OCI-LY7 (cell line): Measurements from ENCODE around the gene SOX9. TPM values are rescaled to one million over a fixed set of nuclear protein-coding genes. Genes with fewer than 3 reads are reported as not detected.

Source experiments
- BruUV-seq: library from RNA; stranded (reverse); fragments of 400-500 nt; replicated peaks from 2 replicates; lab custom pipeline; 2021; lab: Mats Ljungman, UMichigan
- CTCF ChIA-PET: fragments of 300-600 bp; sonication (Branson Sonifier 250); formaldehyde crosslinking; loops from one replicate; lab custom pipeline; 2022; ENCODE audit warnings: antibody characterized with exemption; ENCODE audit not compliant: unreplicated experiment; lab: Charles Lee
- POLR2A ChIA-PET: fragments of 300-600 bp; sonication (Branson Sonifier 250); formaldehyde crosslinking; loops from one replicate; lab custom pipeline; 2022; ENCODE audit warnings: antibody characterized with exemption; lab: Charles Lee
- DNase-seq: peaks from one replicate; pipeline ENCODE4 v3.0.0-alpha.2; 2015; ENCODE audit warnings: low spot score
- H2AFZ ChIP-seq: fragments of 200-600 bp; sonication (generic), shearing (Covaris generic); 2 replicates; pipeline ENCODE4 v1.6.1; 2014; ENCODE audit warnings: mild to moderate bottlenecking, antibody characterized with exemption, low read length, moderate library complexity
- H3K27ac ChIP-seq: fragments of 200-600 bp; sonication (generic); 2 replicates; pipeline ENCODE4 v1.5.1; 2014; ENCODE audit warnings: mixed run types, low read depth, mild to moderate bottlenecking, moderate library complexity, low read length, inconsistent platforms; ENCODE audit not compliant: poor library complexity, severe bottlenecking
- H3K36me3 ChIP-seq: fragments of 200-600 bp; sonication (generic); 2 replicates; pipeline ENCODE4 v1.6.1; 2014; ENCODE audit warnings: mild to moderate bottlenecking, antibody characterized with exemption, low read length, moderate library complexity, mixed read lengths; ENCODE audit not compliant: insufficient read depth
- H3K4me1 ChIP-seq: fragments of 200-600 bp; sonication (generic); 2 replicates; pipeline ENCODE4 v1.5.1; 2014; ENCODE audit warnings: mild to moderate bottlenecking, low read length; ENCODE audit not compliant: insufficient read depth, poor library complexity, severe bottlenecking
- H3K4me2 ChIP-seq: fragments of 200-600 bp; sonication (generic); 2 replicates; pipeline ENCODE4 v1.6.1; 2014; ENCODE audit warnings: mild to moderate bottlenecking, low read length
- H3K4me3 ChIP-seq: fragments of 200-600 bp; sonication (generic); 2 replicates; pipeline ENCODE4 v1.5.1; 2014; ENCODE audit warnings: mild to moderate bottlenecking, low read depth, low read length; ENCODE audit not compliant: poor library complexity, severe bottlenecking
- H3K79me2 ChIP-seq: fragments of 200-600 bp; sonication (generic); 2 replicates; pipeline ENCODE4 v1.6.1; 2016; ENCODE audit warnings: low read depth, mild to moderate bottlenecking, low read length, moderate library complexity, mixed read lengths; ENCODE audit not compliant: insufficient read depth
- H3K9me2 ChIP-seq: fragments of 200-600 bp; sonication (generic); 2 replicates; pipeline ENCODE4 v1.6.1; 2016; ENCODE audit warnings: mild to moderate bottlenecking, low read length, mixed read lengths; ENCODE audit not compliant: insufficient read depth
- H3K9me3 ChIP-seq: fragments of 200-600 bp; sonication (generic); 2 replicates; pipeline ENCODE4 v1.6.1; 2014; ENCODE audit warnings: mild to moderate bottlenecking, mixed run types, low read length, mixed read lengths
- H4K20me1 ChIP-seq: fragments of 200-600 bp; sonication (generic); 2 replicates; pipeline ENCODE4 v1.6.1; 2014; ENCODE audit warnings: mild to moderate bottlenecking, antibody characterized with exemption, low read length, moderate library complexity, mixed read lengths; ENCODE audit not compliant: insufficient read depth
- EZH2phosphoT487 ChIP-seq: fragments of 200-600 bp; sonication (generic); IDR thresholded peaks from 2 replicates; pipeline ENCODE4 v1.6.1; 2018; ENCODE audit warnings: low read depth, borderline replicate concordance, mild to moderate bottlenecking, mixed run types, antibody characterized with exemption, low read length, moderate library complexity, mixed read lengths
- intact Hi-C: fragments of 100-400 bp; cut with micrococcal nuclease; formaldehyde crosslinking; loops from one replicate; pipeline ENCODE4 v1.10.0; 2022; ENCODE audit not compliant: unreplicated experiment
- total RNA-seq, 2 experiments: library from RNA; depleted of rRNA in 1 of 2; stranded (reverse); fragments of >200 nt in 1 of 2; shearing (Covaris generic) in 1 of 2; gene quantifications; 2 replicates each; pipeline ENCODE4 v1.2.3, GENCODE V29; 2014 to 2022
- TF ChIP-seq, protein P1 (sequence below): fragments of 200-600 bp; sonication (generic); conservative IDR thresholded peaks from 2 replicates; pipeline ENCODE4 v1.5.1; 2014; ENCODE audit warnings: mild to moderate bottlenecking, antibody characterized with exemption, low read length, moderate library complexity, mixed read lengths

SOX9 gene
- total RNA-seq, 2 experiments from 2014 or later, result not detected

DNA sequence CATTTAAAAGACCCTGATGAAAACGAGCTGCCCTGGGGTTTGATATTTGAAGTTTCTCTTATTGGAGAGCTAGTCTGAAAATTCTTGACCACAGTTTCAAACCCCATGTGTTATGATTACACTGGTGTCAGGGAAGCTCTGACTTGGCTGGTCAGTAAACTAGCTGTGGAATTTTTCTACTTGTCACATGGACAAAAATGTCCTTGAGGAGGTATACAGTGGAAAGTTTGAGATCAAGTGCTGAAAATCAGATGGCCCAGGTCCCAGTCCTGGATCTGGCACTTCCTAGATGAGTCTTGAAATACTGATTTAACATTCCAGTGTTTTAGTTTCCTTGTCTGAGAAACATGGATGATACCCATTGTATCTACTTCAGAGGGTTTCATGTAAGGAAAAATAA lies 30.7 kb upstream of the SOX9 start:
- H3K27ac ChIP-seq, result no peak overlapping the region
- ChIA-PET CTCF (no interaction called here), POLR2A (no interaction called here)
- H4K20me1 ChIP-seq, result no peaks in the 10 kb centered on the region
- no peak for DNase-seq
- no peaks in the 10 kb centered on the region for H3K36me3 ChIP-seq
- H3K4me2 ChIP-seq, result no peak overlapping the region
- H2AFZ ChIP-seq, result no peak overlapping the region
- no TSS peak for BruUV-seq
- no peaks in the 10 kb centered on the region for H3K9me2 ChIP-seq
- no peaks in the 10 kb centered on the region for H3K9me3 ChIP-seq
- intact Hi-C loops, result no loop called here
- H3K79me2 ChIP-seq, result no peaks in the 10 kb centered on the region
- no peaks in the 10 kb centered on the region for H3K4me1 ChIP-seq
- TF ChIP-seq, protein P1, sequence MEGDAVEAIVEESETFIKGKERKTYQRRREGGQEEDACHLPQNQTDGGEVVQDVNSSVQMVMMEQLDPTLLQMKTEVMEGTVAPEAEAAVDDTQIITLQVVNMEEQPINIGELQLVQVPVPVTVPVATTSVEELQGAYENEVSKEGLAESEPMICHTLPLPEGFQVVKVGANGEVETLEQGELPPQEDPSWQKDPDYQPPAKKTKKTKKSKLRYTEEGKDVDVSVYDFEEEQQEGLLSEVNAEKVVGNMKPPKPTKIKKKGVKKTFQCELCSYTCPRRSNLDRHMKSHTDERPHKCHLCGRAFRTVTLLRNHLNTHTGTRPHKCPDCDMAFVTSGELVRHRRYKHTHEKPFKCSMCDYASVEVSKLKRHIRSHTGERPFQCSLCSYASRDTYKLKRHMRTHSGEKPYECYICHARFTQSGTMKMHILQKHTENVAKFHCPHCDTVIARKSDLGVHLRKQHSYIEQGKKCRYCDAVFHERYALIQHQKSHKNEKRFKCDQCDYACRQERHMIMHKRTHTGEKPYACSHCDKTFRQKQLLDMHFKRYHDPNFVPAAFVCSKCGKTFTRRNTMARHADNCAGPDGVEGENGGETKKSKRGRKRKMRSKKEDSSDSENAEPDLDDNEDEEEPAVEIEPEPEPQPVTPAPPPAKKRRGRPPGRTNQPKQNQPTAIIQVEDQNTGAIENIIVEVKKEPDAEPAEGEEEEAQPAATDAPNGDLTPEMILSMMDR, result no peak
- no peak for TF ChIP-seq EZH2phosphoT487
- no peak overlapping the region for H3K4me3 ChIP-seq

DNA sequence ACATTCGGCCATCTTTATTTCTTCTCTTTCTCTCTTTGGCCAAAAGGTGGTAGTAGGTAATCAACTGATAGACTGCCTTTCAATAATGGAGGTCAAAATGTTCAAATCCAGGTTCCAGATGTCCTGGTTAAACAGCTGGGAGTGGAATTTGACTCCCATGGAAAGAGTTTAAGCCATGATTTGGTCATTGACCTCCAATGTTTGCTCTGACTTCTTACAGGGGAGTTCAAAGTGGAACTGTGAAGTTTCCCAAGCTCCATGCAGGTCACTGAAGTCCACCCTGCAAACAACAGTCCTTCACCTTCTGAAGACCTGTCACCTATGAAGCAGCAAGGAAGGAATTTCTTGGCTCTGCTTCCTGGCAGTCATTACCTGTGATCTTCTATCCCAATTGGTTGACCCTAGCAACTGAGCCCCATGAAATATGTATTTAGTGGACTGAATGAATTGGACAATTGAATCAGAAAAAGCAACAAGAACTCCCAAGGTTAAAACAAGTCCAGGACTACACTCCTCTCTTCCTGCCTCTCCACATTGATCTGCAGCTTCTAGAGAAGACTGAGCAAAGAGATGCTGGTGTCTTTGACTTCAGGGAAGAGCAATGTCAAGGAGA lies 28.0 kb upstream of the SOX9 start:
- Histone ChIP-seq H4K20me1 (no peaks in the 10 kb centered on the region), H3K9me2 (no peaks in the 10 kb centered on the region; the same call in 1 of the 2 replicates), H3K27ac (no peak overlapping the region), H2AFZ (no peak overlapping the region), H3K9me3 (no peaks in the 10 kb centered on the region), H3K4me3 (no peak overlapping the region), H3K4me2 (no peak overlapping the region), H3K79me2 (no peaks in the 10 kb centered on the region), H3K36me3 (no peaks in the 10 kb centered on the region), H3K4me1 (no peaks in the 10 kb centered on the region)
- no TSS peak for BruUV-seq
- intact Hi-C loops, result no loop called here
- CTCF ChIA-PET, result interaction anchor here (0.7 kb wide), 1 partner anchor 431 kb away, joined by 4 read pairs; no protein-coding TSS in a partner anchor
- no peak for DNase-seq
- TF ChIP-seq, protein P1, result no peak
- TF ChIP-seq EZH2phosphoT487, result no peak
- POLR2A ChIA-PET, result interaction anchor here (0.7 kb wide), 3 partner anchors 15 to 1030 kb away, joined by 3 read pairs; no protein-coding TSS in a partner anchor

DNA sequence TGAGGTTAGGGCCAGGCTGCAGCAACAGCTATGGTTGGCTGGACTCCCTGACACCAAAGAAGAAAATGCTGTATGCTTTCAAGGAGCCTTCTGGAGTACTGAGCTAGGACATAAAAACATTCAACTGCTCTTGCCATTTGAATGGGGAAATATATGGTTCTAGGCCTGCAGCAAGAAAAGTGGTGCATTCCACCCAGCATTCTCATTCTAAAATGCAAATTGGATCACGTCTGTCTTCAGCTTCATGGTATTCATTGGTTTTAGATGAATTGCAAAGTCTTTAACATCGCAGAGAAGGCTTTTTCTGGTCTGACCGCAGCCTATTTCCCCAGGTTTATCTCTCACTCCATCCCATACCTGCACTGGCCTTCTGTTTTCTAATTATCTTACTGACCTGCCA lies 27.1 kb upstream of the SOX9 start:
- Histone ChIP-seq H3K4me3 (no peak overlapping the region), H4K20me1 (no peaks in the 10 kb centered on the region), H3K9me3 (no peaks in the 10 kb centered on the region), H3K9me2 (no peaks in the 10 kb centered on the region; the same call in 1 of the 2 replicates), H3K4me1 (no peaks in the 10 kb centered on the region), H2AFZ (no peak overlapping the region), H3K79me2 (no peaks in the 10 kb centered on the region), H3K36me3 (no peaks in the 10 kb centered on the region), H3K4me2 (no peak overlapping the region), H3K27ac (no peak overlapping the region)
- CTCF ChIA-PET, result no interaction called here
- intact Hi-C loops, result no loop called here
- TF ChIP-seq, protein P1, result no peak
- TF ChIP-seq EZH2phosphoT487, result no peak
- POLR2A ChIA-PET, result interaction anchor here (1.0 kb wide), 1 partner anchor 48 kb away, joined by 3 read pairs; no protein-coding TSS in a partner anchor
- BruUV-seq, result no TSS peak
- DNase-seq, result no peak
